ENCODE data around the gene TPD52L1.

DNA sequence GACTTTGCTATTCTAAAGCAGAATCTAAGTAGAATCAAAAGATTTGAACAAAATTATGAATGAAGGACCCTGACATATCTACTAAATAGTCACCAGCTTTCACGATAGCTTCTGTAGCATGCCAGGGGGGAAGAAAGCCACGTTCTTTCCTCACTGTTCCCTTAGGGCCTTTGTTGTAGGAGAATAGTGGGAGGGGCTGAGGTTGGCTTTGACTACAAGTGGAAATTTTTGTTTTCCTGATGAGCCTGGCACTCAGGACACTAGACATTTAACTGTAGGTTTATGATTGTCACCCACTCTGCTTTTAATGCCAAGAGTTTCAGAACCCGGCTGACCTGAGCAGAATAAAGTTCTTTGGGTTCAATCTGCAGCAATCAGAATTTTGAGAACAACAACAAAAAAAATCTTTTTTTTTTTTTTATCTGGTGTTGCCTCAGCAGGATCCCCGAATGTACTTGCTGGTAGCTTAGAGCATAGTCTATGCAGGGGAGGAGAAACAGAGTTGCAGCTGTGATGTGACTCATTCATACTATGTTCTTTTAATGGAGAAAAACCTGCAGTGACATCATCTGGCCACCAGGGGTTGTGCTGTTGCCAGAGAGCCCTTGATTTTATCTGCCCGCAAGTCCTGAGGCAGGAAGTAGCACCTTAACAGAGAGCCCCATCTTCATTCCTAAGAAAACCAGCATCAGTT, 38.5 kb downstream of the TPD52L1 start:
- TF ChIP-seq GATA3 (IDR thresholded peaks at IDR 0.05; ENCODE audit: low read depth, low read length) (peak; percentile 69), GATA2 (IDR thresholded peaks at IDR 0.05; ENCODE audit: low read depth, low read length) (peak; percentile 91)

Data from SH-SY5Y (cell line).